ENCODE measurements around the gene HEPACAM.

The HEPACAM gene

DNA sequence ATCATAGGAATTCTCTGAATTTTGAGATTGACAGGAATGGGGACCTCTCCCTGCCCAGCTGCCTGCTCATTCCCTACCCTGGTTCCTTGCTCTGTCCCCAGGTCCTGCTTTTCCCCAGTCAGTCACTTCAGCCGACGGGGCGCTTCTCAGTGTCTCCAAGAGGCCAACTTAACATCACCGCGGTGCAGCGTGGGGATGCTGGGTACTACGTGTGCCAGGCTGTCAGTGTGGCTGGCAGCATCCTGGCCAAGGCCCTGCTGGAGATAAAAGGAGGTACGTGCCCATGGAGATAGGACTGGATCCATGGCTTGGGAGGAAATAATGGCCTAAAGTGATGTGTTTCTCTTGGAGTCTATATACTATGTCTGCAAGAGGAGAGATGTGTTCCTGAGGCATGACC lies 63.6 kb downstream of the HEPACAM start:
- DNase-seq (ENCODE audit: low read depth) = no peak
- no peak overlapping the region for H3K4me3 ChIP-seq (ENCODE audit: low read depth, low read length)
- TF ChIP-seq, protein P1, sequence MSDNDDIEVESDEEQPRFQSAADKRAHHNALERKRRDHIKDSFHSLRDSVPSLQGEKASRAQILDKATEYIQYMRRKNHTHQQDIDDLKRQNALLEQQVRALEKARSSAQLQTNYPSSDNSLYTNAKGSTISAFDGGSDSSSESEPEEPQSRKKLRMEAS (IDR thresholded peaks at IDR 0.05; ENCODE audit: low read depth, low read length) = no peak
- TF ChIP-seq MYC (IDR thresholded peaks at IDR 0.05; ENCODE audit: low read depth, low read length) = no peak
- TF ChIP-seq, protein P2, sequence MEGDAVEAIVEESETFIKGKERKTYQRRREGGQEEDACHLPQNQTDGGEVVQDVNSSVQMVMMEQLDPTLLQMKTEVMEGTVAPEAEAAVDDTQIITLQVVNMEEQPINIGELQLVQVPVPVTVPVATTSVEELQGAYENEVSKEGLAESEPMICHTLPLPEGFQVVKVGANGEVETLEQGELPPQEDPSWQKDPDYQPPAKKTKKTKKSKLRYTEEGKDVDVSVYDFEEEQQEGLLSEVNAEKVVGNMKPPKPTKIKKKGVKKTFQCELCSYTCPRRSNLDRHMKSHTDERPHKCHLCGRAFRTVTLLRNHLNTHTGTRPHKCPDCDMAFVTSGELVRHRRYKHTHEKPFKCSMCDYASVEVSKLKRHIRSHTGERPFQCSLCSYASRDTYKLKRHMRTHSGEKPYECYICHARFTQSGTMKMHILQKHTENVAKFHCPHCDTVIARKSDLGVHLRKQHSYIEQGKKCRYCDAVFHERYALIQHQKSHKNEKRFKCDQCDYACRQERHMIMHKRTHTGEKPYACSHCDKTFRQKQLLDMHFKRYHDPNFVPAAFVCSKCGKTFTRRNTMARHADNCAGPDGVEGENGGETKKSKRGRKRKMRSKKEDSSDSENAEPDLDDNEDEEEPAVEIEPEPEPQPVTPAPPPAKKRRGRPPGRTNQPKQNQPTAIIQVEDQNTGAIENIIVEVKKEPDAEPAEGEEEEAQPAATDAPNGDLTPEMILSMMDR (IDR thresholded peaks at IDR 0.05; ENCODE audit: low read depth, low read length) = no peak
- no peak for TF ChIP-seq POLR2A (IDR thresholded peaks at IDR 0.05; ENCODE audit: extremely low read depth, insufficient read length)

DNA sequence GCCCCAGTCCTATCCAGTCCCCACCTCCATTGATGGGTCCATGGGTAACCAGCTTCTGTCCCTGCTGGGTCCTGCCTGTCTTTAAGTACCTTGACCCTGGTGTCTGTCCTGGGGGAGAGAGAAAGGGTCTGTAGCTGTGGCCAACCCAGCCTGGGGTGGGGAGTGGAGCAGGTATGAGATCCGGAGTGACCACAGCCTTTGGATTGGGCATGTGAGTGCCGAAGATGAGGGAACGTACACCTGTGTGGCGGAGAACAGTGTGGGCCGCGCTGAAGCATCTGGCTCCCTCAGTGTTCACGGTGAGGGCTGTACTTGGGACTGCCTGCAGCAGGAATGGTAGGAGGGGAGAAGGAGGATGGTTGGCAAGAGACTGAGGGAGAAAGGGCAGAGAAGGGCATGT lies 65.4 kb downstream of the HEPACAM start:
- no peak for DNase-seq (ENCODE audit: low read depth)
- TF ChIP-seq, protein P1 (IDR thresholded peaks at IDR 0.05; ENCODE audit: low read depth, low read length) = no peak
- TF ChIP-seq POLR2A (IDR thresholded peaks at IDR 0.05; ENCODE audit: extremely low read depth, insufficient read length) = no peak
- no peak for TF ChIP-seq MYC (IDR thresholded peaks at IDR 0.05; ENCODE audit: low read depth, low read length)
- TF ChIP-seq, protein P2 (IDR thresholded peaks at IDR 0.05; ENCODE audit: low read depth, low read length) = no peak
- no peak overlapping the region for H3K4me3 ChIP-seq (ENCODE audit: low read depth, low read length)

DNA sequence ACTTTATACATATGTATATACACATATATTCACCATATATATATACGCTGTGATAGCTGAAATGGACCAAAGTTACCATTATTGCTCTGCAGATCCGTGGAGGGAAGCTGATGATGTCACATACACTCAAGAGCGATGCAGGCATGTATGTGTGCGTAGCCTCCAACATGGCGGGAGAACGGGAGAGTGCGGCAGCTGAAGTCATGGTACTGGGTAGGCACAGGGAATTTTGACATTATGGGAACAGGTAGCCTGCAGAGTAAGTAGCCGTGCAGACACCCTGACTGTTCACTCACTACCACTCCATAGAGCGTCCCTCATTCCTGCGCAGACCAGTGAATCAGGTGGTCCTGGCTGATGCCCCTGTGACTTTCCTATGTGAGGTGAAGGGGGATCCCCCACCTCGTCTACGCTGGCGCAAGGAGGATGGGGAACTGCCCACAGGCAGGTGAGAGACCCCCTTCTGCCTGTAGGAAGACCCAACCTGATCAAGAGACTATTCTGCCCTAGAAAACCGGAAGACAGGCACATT lies 65.9 kb downstream of the HEPACAM start:
- TF ChIP-seq, protein P2 (IDR thresholded peaks at IDR 0.05; ENCODE audit: low read depth, low read length) = no peak
- TF ChIP-seq MYC (IDR thresholded peaks at IDR 0.05; ENCODE audit: low read depth, low read length) (no peak), POLR2A (IDR thresholded peaks at IDR 0.05; ENCODE audit: extremely low read depth, insufficient read length) (no peak)
- TF ChIP-seq, protein P1 (IDR thresholded peaks at IDR 0.05; ENCODE audit: low read depth, low read length) = no peak

DNA sequence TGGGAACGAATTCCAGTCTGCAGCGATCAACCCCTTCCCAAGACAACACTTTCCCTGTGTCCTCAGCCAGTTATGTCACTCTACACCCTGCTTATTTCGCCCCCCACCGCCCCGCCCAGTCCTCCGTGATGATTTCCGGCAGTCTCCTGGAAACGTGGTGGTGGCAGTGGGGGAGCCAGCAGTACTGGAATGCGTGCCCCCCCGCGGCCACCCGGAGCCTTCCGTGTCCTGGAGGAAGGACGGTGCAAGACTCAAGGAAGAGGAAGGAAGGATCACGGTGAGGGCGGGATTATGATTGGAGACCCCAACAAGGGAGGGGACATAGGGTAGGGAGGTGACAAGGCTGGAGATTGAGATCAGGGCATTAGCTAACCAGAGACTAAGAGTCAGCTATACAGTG lies 66.5 kb downstream of the HEPACAM start:
- TF ChIP-seq, protein P2 (IDR thresholded peaks at IDR 0.05; ENCODE audit: low read depth, low read length) = no peak
- no peak for DNase-seq (ENCODE audit: low read depth)

More for the DNA sequence above, 65.9 kb downstream of the HEPACAM start:
- no peak for DNase-seq (ENCODE audit: low read depth)
- H3K4me3 ChIP-seq (ENCODE audit: low read depth, low read length) = no peak overlapping the region

More for the DNA sequence above, 66.5 kb downstream of the HEPACAM start:
- no peak overlapping the region for H3K4me3 ChIP-seq (ENCODE audit: low read depth, low read length)
